Activated CD8-positive, alpha-beta memory T cell treated with anti-CD3 and anti-CD28 coated beads, Interleukin-2, amount 50 U/mL, for 24 hours (primary cell): ENCODE measurements around the gene RACGAP1.
"Not testable (repeated sequence)": the region's sequence is repeated elsewhere in the genome, so short reads cannot be mapped to it uniquely, and the experiment has no call there.

Experiments used
- DNase-seq: peaks from one replicate; pipeline ENCODE4 v3.0.0-alpha.2; 2020; ENCODE audit errors: extremely low read depth

Gene RACGAP1

GRCh38 chr12:50055831-50056638 is 30.7 kb upstream of the RACGAP1 start:
- DNase-seq: no peak

- DNase-seq: no peak
Observed at GRCh38 chr12:50053583-50053982, 28.3 kb upstream of the RACGAP1 start.

- DNase-seq: no peak
Observed at GRCh38 chr12:50052964-50053363, 27.7 kb upstream of the RACGAP1 start.

DNA sequence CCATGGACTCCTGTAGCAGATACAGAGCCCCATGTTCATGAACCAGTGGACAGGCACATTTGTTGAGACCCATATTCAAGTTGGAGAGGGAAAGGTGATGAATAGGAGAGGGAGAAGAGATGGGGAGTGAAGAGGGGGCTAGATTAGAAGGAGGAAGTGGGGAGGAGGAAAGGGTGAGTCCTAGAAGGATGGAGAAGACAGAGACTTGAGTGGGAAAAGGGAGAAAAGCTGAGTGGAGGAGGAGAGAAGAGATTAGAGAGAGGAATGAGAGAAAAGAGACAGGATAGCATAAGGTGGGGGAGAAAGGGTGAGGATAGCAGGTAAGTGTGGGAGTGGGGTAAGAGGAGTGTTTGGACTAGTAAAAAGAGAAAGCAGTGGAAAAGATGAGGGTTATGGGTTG is 27.2 kb upstream of the RACGAP1 start:
- no peak for DNase-seq

GRCh38 chr12:50051101-50051806 is 26.0 kb upstream of the RACGAP1 start:
- DNase-seq: no peak

- DNase-seq: no peak
Observed at GRCh38 chr12:50050410-50051098, 25.3 kb upstream of the RACGAP1 start.

- no peak for DNase-seq
Observed at GRCh38 chr12:50050119-50050385, 24.8 kb upstream of the RACGAP1 start.

DNA sequence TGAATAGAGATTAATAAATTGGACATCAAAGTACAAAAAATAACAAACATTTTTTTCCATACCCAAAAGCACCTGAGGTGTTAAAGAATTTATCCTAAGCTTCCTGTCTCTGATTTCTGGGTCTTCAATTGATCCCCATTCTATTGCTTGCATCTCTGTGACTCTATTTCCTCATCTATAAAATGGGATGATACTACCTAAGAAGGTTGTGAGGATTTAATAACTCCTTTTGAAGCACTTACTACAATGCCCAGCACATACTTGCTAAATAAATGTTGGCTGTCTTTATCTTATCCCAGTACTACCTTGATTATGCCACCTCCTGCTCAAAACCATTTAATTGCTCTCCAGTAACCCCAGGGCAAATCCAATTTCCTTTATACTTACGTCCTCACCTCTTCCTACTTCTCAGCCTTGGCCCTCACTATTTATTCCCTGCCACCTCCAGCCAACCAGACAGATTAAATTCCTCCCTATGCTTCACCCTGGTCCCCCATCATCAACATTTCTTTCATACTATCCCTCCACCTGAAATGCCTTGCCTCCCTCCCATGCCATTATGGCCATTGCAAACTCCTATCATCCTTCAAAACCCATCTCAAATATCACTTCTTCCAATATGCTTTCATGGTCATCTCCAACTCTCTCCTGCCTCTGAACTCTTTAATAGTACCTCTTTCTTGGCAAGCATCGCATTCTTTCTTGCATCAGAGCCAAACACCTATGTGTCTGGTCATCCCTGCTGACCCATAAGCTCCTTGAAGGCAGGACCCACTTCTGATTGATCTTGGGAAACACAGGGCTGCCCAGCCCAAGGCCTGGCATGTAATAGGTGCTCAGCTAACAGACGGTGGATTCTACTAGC is 24.2 kb upstream of the RACGAP1 start:
- DNase-seq: no peak

GRCh38 chr12:50047693-50048250 is 22.5 kb upstream of the RACGAP1 start:
- no peak for DNase-seq

DNA sequence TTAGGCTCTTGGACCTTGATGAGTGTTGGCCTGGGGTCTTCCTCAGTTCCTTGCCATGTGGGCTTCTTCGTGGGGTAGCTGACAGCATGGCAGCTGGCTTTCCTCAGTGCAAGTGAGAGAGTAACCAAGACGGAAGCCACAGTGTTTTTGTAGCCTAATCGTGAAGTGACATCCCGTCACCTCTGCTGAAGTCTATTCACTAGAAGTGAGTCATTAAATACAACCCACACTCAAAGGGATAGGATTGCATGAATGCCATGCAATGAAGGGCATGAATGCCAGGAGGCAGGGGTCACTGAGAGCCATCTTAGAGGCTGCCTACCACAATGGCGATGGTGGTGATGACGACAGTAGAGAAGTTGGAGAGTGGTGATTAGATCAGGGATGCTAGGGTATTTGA is 18.6 kb upstream of the RACGAP1 start:
- no peak for DNase-seq

DNA sequence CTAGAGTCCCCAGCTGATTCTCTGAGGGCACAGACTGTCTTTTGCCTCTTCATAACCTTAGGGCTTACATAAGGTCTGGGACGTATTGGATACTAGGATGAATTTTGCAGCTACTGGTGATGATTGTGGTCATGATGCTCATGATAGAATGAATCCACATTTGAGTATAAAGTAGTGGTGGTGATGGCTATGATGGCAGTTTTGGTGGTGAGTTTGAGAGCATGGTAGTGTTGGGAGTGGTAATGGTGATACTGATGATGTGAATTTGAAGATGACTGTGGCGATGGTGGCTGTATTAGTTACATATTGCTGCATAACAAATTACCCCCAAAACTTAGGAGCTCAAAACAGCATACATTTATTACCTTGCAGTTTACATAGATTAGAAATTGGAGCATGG is 18.0 kb upstream of the RACGAP1 start:
- DNase-seq: no peak

- no peak for DNase-seq
Observed at GRCh38 chr12:50042693-50043092, 17.4 kb upstream of the RACGAP1 start.

DNA sequence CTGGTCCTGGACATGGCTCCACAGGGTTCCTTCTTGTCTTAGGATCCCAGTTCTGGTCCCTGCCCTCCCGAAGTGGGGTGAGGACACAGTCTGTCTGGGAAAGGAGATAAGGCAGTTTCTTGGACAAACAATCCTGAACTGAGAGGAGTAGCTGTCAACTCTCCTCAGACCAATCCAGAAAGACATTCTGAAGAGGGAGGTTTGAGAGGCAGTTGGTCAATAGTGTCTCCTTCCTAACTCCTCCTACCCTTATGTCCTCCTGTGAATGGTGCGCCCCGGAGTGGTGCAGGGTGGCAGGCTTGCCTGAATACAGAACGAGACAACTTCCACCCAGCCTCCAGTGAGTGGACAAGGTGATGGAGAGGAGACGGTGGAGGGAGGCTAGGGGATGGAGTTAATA is 16.7 kb upstream of the RACGAP1 start:
- DNase-seq: no peak

GRCh38 chr12:50041062-50041860 is 16.0 kb upstream of the RACGAP1 start:
- DNase-seq: no peak

GRCh38 chr12:50040657-50041056 is 15.4 kb upstream of the RACGAP1 start:
- DNase-seq: no peak

GRCh38 chr12:50039151-50039835 is 14.0 kb upstream of the RACGAP1 start:
- DNase-seq: peak; percentile 74

DNA sequence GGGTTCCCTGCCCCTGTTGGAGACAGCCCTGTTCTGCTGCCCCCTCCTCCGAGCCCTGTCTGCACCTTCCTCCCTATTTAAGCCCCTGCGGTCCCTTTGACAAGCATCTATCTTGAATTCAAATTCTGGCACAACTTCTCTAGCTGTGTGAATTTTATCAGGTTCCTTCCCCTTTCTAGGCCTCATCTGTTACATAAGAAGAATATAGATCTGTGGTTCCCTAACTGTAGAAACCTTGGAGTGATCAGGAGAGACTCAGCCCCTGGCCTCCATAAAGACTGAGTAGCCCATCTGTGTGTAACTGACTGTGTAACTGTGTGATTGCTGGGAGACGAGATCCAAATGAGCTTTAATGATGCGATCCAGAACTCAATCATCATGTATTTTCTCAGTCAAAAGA is 13.0 kb upstream of the RACGAP1 start:
- DNase-seq: no peak

DNA sequence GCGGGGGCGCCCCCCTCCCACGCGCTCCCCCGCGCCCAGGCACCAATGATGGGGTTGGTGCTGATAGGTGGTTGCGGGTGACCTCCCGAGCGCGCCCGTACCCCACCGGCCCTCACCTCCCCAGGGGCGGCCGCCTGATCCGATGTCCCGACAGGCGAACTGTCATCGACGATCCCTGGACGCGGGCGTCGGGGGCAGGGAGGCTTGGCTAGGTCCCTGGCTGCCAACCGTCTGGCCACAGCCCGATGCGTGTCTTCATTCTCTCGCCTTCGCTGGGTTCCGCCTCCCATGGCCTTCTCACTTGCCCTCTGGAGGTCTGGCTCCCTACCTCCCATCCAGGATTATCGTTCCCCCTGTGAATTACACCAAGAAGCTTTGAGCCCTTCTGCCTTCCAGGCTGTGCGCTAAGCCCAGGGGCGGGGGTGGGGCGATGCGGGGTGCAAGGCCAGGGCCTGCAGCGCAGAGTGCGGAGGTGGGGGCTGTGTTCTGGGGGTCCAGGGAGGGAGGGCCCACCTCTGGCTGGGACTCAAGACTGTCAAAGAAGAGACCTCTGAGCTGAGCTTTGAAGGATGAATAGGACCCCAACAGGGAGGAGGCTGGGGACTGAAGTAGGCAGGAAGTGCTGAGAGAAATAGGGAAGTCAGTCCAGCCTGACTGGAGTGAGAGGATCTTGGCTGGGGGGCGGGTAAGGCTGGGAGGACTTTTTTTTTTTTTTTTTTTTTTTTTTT is 7.7 kb upstream of the RACGAP1 start:
- DNase-seq: no peak

- DNase-seq: no peak
Observed at GRCh38 chr12:50032515-50032853, 7.2 kb upstream of the RACGAP1 start.

DNA sequence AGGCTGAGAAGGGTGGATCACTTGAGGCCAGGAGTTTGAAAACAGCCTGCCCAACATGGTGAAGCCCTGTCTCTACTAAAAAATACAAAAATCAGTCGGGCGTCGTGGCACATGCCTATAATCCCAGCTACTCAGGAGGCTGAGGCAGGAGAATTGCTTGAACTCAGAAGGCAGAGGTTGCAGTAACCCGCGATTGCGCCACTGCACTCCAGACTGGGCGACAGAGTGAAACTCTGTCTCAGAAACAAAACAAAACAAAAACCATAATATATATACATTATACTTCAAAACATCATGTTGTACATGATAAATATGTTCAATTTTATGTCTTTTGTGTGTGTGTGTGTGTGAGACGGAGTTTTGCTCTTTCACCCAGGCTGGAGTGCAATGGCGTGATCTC is 5.2 kb upstream of the RACGAP1 start:
- DNase-seq: not testable (repeated sequence)
